HK-2 (cell line): ENCODE measurements around the gene CLIC4.
"Not testable (repeated sequence)": the region's sequence is repeated elsewhere in the genome, so short reads cannot be mapped to it uniquely, and the experiment has no call there.

Experiments used
- DNase-seq: peaks from one replicate; pipeline ENCODE4 v3.0.0-alpha.2; 2018; ENCODE audit not compliant: unreplicated experiment

The CLIC4 gene

GRCh38 chr1:24744911-24745710 lies at the start of gene CLIC4:
Gene CLIC4 (plus strand): TSS chr1:24745447. CDS start chr1:24745554, 107 bp downstream.
- peak; percentile 100 for DNase-seq

GRCh38 chr1:24696041-24696755 lies 49.0 kb upstream of the CLIC4 start:
- DNase-seq, result no peak

DNA sequence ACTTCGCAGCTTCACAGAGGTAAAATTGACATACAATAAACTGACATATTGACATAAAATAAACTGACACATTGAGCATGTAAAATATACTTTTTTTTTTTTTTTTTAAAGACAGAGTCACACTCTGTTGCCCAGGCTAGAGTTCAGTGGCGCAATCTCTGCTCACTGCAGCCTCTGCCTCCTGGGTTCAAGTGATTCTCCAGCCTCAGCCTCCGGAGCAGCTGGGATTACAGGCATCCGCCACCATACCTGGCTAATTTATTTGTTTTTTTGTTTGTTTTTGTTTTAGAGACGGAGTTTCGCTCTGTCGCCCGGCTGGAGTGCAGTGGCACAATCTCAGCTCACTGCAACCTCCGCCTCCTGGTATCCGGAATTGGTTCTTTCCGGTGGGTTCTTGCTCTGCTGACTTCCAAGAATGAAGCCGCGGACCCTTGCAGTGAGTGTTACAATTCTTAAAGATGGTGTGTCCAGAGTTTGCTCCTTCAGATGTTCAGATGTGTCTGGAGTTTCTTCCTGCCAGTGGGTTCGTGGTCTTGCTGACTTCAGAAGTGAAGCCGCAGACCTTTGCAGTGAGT lies 48.4 kb upstream of the CLIC4 start:
- DNase-seq, result no peak

DNA sequence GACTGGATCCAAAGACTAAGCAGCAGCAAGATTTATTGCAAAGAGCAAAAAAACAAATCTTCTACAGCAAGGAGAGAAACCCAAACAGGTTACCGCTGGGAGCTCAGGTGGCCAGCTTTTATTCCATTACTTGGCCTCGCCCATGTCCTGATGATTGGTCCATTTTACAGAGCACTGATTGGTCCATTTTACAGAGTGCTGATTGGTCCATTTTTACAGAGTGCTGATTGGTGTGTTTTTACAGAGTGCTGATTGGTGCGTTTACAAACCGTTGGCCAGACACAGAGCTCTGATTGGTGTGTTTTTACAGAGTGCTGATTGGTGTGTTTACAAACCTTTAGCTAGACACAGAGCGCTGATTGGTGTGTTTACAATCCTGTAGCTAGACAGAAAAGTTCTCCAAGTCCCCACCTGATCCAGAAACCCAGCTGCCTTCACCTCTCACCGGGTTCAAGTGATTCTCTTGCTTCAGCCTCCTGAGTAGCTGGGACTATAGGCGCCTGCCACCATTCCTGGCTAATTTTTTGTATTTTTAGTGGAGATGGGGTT lies 47.7 kb upstream of the CLIC4 start:
- not testable (repeated sequence) for DNase-seq

GRCh38 chr1:24698326-24698725 lies 46.9 kb upstream of the CLIC4 start:
- DNase-seq, result not testable (repeated sequence)

DNA sequence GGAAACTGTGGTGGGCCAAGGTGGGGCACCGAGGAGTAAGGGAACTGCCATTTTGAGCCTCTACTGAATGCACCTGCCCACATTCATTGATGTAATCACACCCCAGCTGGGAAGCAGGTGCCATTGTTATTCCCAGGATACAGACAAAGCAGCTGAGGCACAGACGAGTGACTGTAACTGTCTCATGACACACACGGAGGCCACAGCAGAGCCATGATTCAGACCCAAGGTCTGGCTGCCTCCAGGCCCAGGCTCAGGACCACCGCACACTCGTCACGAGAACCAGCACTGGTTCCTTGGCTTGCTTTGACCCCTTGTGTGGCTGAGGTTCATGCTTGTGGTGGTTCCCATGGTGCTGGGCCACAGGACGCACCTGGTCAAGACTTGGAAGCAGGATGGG lies 45.6 kb upstream of the CLIC4 start:
- DNase-seq, result no peak

DNA sequence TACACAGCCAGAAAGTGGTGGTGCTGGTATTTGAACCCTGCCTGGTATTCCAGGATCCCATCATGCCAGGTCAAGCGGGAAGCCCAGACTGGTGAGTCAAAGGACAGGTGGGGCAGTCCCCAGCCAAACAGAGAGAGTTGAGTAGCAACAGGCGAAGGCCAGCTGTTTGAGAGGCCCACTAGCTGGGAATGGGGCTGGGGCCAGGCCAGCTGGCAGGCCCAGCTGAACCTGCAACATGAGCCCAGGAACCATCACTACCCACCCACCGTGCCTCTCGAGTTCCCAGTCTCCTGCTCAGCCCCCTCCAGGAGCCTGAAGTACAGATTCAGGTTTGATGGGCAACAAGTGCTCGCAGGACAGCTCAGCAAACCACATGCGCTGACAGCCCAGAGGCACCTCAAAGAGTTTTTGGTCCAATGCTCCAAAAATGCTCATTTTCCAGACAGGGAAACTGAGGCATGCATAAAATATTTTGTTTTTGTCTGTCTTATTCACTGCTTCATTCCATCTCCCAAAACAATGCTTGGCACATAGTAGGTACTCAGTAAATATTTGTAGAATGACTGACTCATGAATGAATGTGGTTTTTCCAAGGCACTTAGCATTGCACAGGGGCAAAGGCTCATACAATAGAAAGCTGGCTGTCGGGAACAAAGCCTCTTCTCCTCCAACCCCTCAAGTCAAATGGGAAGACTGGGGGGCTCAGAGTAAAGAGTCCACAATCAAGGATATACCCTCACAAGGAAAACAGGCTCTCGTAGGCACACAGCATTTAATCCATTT lies 42.5 kb upstream of the CLIC4 start:
- peak; percentile 61 for DNase-seq

DNA sequence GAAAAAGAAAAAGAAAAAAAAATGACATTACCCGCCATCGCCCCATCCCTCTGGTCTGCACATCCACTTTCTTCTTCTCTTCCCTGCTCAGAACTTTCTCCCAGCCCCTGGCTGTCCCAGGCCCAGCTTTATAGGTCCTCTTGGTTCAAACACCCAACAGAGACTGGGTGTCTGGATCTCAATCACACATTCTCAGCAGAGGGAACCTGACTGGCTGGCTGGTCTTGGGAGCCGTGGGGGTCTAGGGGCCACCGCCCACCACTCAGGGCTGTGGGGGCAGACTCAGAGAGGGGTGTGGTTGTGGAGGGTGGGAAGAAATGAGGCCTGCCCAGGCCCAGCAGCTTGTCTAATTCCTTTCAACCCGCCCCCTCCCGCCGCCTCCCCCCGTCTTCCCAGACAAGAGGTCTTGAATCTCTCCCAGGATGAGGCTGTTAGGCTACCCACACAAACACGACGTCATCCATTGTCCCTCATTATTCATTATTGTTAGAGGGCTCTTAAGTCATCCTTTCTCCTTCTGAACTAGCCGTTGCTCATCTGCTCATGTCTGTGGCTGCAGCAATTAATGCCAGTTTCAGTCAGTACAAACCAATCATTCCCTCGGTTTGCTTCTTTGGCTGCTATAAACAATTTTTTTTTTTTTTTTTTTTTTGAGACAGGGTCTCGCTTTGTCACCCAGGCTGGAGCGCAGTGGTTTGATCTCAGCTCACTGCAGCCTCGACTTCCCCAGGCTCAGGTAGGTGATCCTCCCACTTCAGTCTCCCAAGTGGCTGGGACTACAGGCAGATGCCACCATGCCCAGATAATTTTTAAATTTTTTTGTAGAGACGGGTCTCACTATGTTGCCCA lies 40.6 kb upstream of the CLIC4 start:
- peak; percentile 63 for DNase-seq

- DNase-seq, result peak; percentile 90
These were observed 39.8 kb upstream of the CLIC4 start for GRCh38 chr1:24705260-24706073.

GRCh38 chr1:24706074-24706389 lies 39.2 kb upstream of the CLIC4 start:
- DNase-seq, result not testable (repeated sequence)

GRCh38 chr1:24707687-24708086 lies 37.6 kb upstream of the CLIC4 start:
- DNase-seq, result peak; percentile 46

DNA sequence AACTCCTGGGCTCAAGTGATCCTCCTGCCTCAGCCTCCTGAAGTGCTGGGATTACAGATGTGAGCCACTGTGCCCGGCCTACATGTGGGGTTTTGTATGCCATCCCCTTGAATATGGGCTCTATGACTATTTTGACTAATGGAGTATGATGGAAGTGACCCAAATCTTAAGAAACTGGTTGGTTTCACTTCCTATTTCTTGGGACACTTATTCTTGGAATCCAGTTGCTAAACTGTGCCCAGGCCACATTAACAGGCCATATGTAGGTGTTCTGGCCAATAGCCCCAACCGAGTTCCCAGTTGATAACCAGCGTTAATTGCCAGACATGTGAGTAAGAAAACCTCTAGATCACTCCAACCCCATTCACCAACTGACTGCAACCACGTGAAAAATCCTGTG lies 36.3 kb upstream of the CLIC4 start:
- DNase-seq, result no peak

DNA sequence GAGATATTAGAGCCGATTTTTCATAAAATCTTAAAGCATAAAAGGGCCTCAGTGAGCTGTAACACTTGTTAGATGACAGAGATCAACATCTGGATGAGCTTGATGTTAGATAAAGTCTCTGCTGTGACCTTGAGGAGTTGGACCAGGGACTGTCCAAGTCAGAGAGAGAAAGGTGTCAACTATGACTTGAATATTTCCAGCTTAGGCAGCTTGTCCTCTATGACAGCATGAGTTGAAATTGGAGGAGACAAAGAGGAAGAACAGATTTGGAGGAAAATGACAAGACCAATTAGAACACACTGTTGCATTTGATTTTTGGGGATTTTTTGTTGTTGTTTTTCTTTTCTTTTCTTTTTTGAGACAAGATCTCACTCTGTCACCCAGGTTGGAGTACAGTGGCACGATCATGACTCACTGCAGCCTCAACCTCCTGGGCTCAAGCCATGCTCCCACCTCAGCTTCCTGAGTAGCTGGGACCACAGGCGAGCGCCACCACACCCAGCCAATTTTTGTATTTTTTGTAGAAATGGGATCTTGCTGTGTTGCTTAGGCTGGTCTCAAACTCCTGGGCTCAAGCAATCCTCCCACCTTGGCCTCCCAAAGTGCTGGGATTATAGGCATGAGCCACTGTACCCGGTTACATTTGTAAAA lies 35.3 kb upstream of the CLIC4 start:
- no peak for DNase-seq

DNA sequence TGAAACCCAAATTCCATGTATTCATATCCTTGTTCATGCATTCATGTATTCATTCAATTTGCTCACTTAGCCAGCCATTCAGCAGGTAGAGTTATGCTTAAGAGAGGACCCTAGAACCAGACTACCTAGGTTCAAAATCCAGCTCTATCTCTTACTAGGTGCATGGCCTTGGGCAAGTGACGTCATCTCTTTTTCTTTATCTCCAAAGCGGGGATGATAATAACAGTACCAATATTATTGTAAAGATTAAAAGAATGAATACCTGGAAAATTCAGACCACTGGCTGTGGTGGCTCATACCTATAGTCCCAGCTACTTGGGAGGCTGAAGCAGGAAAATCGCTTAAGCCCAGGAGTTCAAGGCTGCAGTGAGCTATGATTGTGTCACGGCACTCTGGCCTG lies 33.9 kb upstream of the CLIC4 start:
- DNase-seq, result no peak

DNA sequence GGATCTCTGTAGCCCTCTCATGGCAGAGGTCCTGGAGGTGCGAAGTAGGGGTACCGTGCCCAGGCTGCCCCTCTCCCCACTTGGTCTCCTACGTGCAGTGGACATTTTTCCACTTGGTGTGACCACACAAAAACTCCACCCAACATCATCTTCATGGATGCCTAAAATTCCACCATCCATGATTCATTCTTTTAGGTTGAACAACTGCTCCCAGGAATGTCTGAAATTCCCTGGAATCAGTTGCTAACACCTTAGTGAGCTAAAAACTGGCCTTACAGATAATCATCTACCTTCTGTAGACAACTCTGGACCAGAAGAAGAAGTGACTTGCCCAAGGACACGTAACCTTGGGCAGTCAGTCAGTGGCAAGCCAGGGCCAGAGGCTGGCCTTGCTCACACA lies 32.1 kb upstream of the CLIC4 start:
- peak; percentile 25 for DNase-seq

DNA sequence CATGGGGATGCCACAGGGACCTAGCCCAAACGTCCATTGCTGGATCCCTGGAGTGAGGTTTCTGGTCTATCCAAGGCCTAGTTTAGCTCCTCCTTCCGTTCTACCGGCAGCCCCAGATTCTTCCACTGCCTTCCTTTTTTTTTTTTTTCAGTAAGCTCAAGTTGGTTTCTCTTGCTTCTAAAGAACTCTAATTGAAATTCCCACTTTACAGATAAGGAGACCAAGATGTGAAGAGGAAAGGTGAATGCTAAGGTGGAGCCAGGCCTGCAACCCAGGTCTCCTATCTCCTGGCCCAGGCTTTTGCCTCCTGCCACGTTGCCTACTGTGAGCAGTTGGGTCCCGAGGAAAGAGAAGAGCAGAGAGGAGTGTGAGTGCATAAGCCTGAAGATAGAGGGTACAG lies 31.5 kb upstream of the CLIC4 start:
- no peak for DNase-seq

GRCh38 chr1:24714859-24715520 lies 30.3 kb upstream of the CLIC4 start:
- no peak for DNase-seq

DNA sequence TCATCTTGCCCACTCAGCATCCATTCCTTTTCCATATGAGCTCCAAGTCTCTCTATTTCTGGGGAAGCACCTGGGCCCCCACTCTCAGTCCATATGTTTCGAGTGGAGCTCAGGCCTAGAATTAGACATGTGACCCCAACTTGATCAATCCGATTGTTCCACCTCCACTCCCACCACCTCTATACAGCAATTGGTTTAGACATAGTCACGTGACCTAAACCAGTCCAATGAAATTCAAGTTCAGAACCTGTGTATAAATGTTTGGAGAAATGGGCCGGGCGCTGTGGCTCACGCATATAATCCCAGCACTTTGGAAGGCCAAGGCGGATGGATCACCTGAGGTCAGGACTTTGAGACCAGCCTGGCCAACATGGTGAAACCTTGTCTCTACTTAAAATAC lies 29.6 kb upstream of the CLIC4 start:
- DNase-seq, result no peak
